Colonic mucosa (tissue), 4 donors: ENCODE data around the gene ADAMTSL4. TPM values are rescaled to one million over a fixed set of nuclear protein-coding genes. Genes with fewer than 3 reads are reported as not detected.
"Not testable (repeated sequence)": the region's sequence is repeated elsewhere in the genome, so short reads cannot be mapped to it uniquely, and the experiment has no call there.

Experiments used
- DNase-seq: peaks from one replicate; pipeline ENCODE4 v3.0.0-alpha.2; 2020
- H3K27ac ChIP-seq: fragments of 200-600 bp; one replicate; pipeline ENCODE4 v1.8.0; 2021
- H3K27me3 ChIP-seq: fragments of 200-600 bp; one replicate; pipeline ENCODE4 v1.8.0; 2021
- H3K36me3 ChIP-seq: fragments of 200-600 bp; one replicate; pipeline ENCODE4 v1.8.0; 2021
- H3K4me1 ChIP-seq: fragments of 200-600 bp; one replicate; pipeline ENCODE4 v1.8.0; 2021; ENCODE audit warnings: mild to moderate bottlenecking
- H3K4me3 ChIP-seq: fragments of 200-600 bp; one replicate; pipeline ENCODE4 v1.8.0; 2021
- H3K9ac ChIP-seq, 2 donors: one replicate each; pipeline ENCODE4 v1.7.0; 2013; ENCODE audit warnings: control low read depth in 2 of 2, low read depth in 2 of 2, low read length in 2 of 2
- H3K9me3 ChIP-seq: fragments of 200-600 bp; one replicate; pipeline ENCODE4 v1.8.0; 2021
- intact Hi-C: fragments of 100-400 bp; cut with DNase I; formaldehyde crosslinking; loops from one replicate; pipeline ENCODE4 v1.14.1; 2022
- total RNA-seq, 2 donors: library from RNA; stranded (reverse); fragmentation: NEBNext Ultra II Directional in 1 of 2; extraction: Animal tissue kit (Norgen Biotek cat#: 25700) in 1 of 2; gene quantifications; one replicate each; pipeline ENCODE4 v1.2.1, GENCODE V29; 2021
- TF ChIP-seq, protein P1 (sequence below): fragments of 200-600 bp; IDR thresholded peaks from one replicate; pipeline ENCODE4 v1.8.0; 2022; ENCODE audit warnings: antibody characterized with exemption, mild to moderate bottlenecking
- donor health status: healthy.
- donor health status: DM: no; HTN: no; CAD: no.
- donor health status: DM: no; HTN: no; CAD: no.

Gene ADAMTSL4
- total RNA-seq, 2 donors from 2014 or later: 4.9 to 6.3 TPM

DNA sequence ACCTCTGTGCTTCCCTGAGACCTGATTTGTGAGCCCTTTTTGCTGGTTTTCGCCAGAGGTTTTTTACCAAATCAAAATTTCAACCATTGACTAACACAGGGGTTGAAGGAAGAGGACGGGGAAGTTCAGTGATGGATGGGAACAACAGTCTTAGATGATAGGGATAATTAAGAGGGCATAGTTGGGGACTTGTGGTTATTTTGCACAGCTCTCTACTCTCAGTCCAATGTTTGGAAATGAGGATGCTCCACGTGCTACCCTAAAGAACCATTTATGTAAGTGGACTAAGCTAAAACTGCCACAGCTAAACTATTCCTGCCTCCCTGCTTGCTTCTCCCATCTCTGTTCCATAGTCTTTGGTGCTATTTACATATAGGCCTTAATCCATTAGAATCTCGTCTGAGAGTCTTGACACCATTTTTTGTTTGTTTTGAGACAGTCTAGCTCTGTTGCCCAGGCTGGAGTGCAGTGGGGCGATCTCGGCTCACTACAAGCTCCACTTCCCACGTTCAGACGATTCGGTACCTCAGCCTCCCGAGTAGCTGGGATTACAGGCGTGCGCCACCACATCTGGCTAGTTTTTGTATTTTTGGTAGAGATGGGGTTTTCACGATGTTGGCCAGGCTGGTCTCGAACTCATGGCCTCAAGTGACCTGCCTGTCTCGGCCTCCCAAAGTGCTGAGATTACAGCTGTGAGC is 30.9 kb downstream of the ADAMTSL4 start:
- no peaks in the 10 kb centered on the region for H3K36me3 ChIP-seq
- no peaks in the 10 kb centered on the region for H3K9me3 ChIP-seq
- H3K4me1 ChIP-seq: no peaks in the 10 kb centered on the region
- intact Hi-C loops: loop anchor here (5.0 kb wide), 1 partner anchor 42 kb away; no protein-coding TSS in a partner anchor
- peak overlapping the region; percentile 61 to 99 for H3K9ac ChIP-seq
- TF ChIP-seq, protein P1, sequence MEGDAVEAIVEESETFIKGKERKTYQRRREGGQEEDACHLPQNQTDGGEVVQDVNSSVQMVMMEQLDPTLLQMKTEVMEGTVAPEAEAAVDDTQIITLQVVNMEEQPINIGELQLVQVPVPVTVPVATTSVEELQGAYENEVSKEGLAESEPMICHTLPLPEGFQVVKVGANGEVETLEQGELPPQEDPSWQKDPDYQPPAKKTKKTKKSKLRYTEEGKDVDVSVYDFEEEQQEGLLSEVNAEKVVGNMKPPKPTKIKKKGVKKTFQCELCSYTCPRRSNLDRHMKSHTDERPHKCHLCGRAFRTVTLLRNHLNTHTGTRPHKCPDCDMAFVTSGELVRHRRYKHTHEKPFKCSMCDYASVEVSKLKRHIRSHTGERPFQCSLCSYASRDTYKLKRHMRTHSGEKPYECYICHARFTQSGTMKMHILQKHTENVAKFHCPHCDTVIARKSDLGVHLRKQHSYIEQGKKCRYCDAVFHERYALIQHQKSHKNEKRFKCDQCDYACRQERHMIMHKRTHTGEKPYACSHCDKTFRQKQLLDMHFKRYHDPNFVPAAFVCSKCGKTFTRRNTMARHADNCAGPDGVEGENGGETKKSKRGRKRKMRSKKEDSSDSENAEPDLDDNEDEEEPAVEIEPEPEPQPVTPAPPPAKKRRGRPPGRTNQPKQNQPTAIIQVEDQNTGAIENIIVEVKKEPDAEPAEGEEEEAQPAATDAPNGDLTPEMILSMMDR: no peak
- H3K4me3 ChIP-seq: peak overlapping the region; percentile 87
- DNase-seq: no peak
- H3K27ac ChIP-seq: peak overlapping the region; percentile 98
- no peaks in the 10 kb centered on the region for H3K27me3 ChIP-seq

GRCh38 chr1:150580966-150581365 is 31.8 kb downstream of the ADAMTSL4 start:
- DNase-seq, H3K4me1 ChIP-seq, H3K27me3 ChIP-seq, H3K9me3 ChIP-seq, H3K9ac ChIP-seq, H3K4me3 ChIP-seq, H3K36me3 ChIP-seq, intact Hi-C loops, H3K27ac ChIP-seq: not testable (repeated sequence)

DNA sequence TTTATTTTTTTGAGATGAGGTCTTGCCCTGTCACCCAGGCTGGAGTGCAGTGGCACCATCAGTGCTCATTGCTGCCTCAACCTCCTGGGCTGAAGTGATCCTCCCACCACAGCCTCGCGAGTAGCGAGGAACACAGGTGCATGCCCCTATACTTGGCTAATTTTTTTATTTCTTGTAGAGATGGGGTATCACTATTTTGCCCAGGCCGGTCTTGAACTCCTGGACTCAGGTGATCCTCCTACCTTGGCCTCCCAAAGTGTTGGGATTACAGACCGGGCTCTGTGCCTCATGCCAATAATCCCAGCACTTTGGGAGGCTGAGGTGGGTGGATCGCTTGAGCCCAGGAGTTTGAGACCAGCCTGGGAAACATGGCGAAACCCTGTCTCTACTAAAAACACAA is 32.2 kb downstream of the ADAMTSL4 start:
- DNase-seq, H3K4me1 ChIP-seq, H3K4me3 ChIP-seq, H3K27me3 ChIP-seq, H3K27ac ChIP-seq, H3K36me3 ChIP-seq, H3K9me3 ChIP-seq, intact Hi-C loops, H3K9ac ChIP-seq: not testable (repeated sequence)

GRCh38 chr1:150581962-150582361 is 32.8 kb downstream of the ADAMTSL4 start:
- H3K27me3 ChIP-seq, H3K9ac ChIP-seq, H3K4me3 ChIP-seq, H3K36me3 ChIP-seq, H3K9me3 ChIP-seq, DNase-seq, H3K4me1 ChIP-seq, intact Hi-C loops: not testable (repeated sequence)
- H3K27ac ChIP-seq: peak overlapping the region; percentile 10

- Histone ChIP-seq H3K27ac (peak overlapping the region; percentile 10), H3K36me3 (no peaks in the 10 kb centered on the region), H3K9ac (no peak overlapping the region), H3K9me3 (no peaks in the 10 kb centered on the region), H3K27me3 (no peaks in the 10 kb centered on the region), H3K4me1 (no peaks in the 10 kb centered on the region), H3K4me3 (no peak overlapping the region)
- TF ChIP-seq, protein P1: no peak
- no peak for DNase-seq
- intact Hi-C loops: no loop called here
Measured at GRCh38 chr1:150582371-150582770, 33.2 kb downstream of the ADAMTSL4 start.

- no peaks in the 10 kb centered on the region for H3K9me3 ChIP-seq
- H3K27me3 ChIP-seq: no peaks in the 10 kb centered on the region
- no peak overlapping the region for H3K9ac ChIP-seq
- H3K4me1 ChIP-seq: no peaks in the 10 kb centered on the region
- TF ChIP-seq, protein P1: no peak
- DNase-seq: no peak
- no peak overlapping the region for H3K4me3 ChIP-seq
- intact Hi-C loops: no loop called here
- H3K36me3 ChIP-seq: no peaks in the 10 kb centered on the region
- no peak overlapping the region for H3K27ac ChIP-seq
Measured at GRCh38 chr1:150596095-150596892, 47.1 kb downstream of the ADAMTSL4 start.

DNA sequence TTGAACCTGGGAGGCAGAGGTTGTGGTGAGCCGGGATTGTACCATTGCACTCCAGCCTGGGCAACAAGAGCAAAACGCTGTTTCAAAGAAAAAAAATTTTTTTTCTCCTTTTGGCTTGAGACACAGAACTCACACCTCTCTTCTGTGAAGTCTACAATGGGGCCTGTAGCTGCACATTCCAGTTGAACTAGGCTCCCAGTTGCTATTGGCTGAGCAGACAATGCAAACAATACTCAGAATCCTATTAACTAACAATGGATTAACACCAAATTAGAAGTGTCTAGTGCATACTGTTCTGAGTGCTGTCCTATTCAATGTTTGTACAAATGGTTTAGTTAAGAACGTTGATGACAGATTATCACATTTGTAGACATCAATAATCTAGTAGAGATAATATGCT is 47.8 kb downstream of the ADAMTSL4 start:
- Histone ChIP-seq H3K9me3 (no peaks in the 10 kb centered on the region), H3K9ac (no peak overlapping the region), H3K27me3 (no peaks in the 10 kb centered on the region), H3K4me3 (no peak overlapping the region), H3K27ac (no peak overlapping the region), H3K36me3 (no peaks in the 10 kb centered on the region), H3K4me1 (no peaks in the 10 kb centered on the region)
- DNase-seq: no peak
- TF ChIP-seq, protein P1: no peak
- intact Hi-C loops: no loop called here

DNA sequence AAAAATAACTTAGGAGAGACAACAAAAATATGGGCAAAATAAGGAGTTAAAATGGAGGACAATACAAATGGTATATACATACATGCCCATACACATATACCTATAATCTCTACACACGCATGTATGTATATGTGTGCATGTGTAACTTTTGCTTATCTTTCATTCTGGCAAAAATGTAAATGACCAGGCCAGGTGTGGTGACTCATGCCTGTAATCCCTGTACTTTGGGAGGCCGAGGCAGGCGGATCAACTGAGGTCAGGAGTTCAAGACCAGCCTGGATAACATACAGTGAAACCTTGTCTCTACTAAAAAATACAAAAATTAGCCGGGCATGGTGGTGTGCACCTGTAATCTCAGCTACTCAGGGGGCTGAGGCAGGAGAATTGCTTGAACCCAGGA is 49.1 kb downstream of the ADAMTSL4 start:
- H3K4me1 ChIP-seq, H3K9me3 ChIP-seq, DNase-seq, H3K27me3 ChIP-seq, H3K4me3 ChIP-seq, H3K36me3 ChIP-seq, H3K9ac ChIP-seq, intact Hi-C loops, H3K27ac ChIP-seq: not testable (repeated sequence)
